ENCODE measurements around the gene RFFL.
A peak's percentile ranks its signal among the peaks of the same experiment; 100 is the strongest.
"Not testable (repeated sequence)": the region's sequence is repeated elsewhere in the genome, so short reads cannot be mapped to it uniquely, and the experiment has no call there.

Gene RFFL

DNA sequence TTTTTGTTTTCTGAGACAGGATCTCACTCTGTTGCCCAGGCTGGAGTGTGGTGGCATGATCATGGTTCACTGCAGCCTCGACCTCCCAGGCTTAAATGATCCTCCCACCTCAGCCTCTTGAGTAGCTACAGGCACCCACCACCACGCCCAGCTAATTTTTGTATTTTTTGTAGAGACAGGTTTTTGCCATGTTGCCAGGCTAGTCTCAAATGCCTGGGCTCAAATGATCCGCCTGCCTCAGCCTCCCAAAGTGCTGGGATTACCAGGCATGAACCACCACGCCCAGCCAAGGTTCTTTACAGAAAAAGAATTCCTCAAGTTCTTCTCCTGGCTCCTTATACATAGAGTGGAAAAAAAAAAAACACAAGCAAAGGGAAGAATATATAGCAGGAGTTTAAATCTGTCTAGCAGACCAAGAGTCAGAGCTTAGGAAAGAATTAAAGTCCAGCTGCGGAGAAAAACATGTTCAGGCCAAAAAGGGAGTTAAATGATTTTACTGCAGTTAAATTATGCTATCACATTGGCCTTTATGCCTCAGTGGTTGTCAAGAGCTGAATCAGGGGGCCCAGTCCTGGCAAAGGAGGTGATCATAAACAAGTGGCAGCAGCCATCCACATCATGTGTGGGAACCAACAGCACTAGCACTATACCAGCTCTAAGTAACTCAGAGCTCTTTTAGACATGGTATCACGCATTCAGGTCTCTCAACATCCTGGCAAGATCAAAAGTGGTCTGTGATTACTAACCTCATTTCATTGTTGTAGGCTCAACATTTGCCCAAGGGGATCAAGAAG lies 43.9 kb downstream of the RFFL start:
- H3K4me3 ChIP-seq (ENCODE audit: low read depth, low read length), result no peak overlapping the region
- no peak for DNase-seq (ENCODE audit: low read depth)

GRCh38 chr17:35018814-35019213 lies 44.7 kb downstream of the RFFL start:
- no peak overlapping the region for H3K4me3 ChIP-seq (ENCODE audit: low read depth, low read length)
- DNase-seq (ENCODE audit: low read depth), result no peak

- no peak for DNase-seq (ENCODE audit: low read depth)
- no peak overlapping the region for H3K4me3 ChIP-seq (ENCODE audit: low read depth, low read length)
Measured at GRCh38 chr17:35017021-35017420, 46.5 kb downstream of the RFFL start.

- DNase-seq (ENCODE audit: low read depth), result no peak
Measured at GRCh38 chr17:35016369-35016768, 47.1 kb downstream of the RFFL start.

DNA sequence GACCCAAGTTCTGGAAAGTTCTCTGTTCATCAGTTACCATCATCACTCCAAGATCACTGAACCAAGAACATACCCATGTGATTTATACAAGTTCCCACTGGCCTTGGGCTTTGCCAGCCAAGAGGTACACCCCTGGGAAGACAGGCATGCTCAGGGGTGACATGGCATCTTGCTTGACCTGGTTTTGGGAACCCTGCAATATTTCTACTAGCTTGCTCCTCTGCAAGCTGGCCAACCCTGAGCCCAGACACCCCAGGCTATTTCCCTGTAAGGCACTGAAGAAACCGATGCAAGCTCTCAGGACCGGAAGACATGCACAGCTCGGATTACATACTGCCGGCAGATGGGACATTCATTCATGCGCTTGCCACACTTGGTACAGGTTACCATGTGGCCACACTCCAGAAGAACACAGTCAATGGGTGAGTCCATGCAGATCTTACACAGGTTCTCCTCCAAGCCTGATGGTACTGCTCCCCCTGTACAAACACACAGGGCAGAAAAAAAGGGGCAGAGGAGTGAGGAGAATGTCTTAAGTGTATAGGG lies 51.8 kb downstream of the RFFL start:
- H3K4me3 ChIP-seq (ENCODE audit: low read depth, low read length), result no peak overlapping the region
- no peak for DNase-seq (ENCODE audit: low read depth)

More at GRCh38 chr17:35016369-35016768, 47.1 kb downstream of the RFFL start:
- H3K4me3 ChIP-seq (ENCODE audit: low read depth, low read length), result no peak overlapping the region

- H3K4me3 ChIP-seq (ENCODE audit: low read depth, low read length), result no peak overlapping the region
- DNase-seq (ENCODE audit: low read depth), result no peak
Measured at GRCh38 chr17:35010093-35010492, 53.4 kb downstream of the RFFL start.

- DNase-seq (ENCODE audit: low read depth), result no peak
- no peak overlapping the region for H3K4me3 ChIP-seq (ENCODE audit: low read depth, low read length)
Measured at GRCh38 chr17:35006961-35007360, 56.5 kb downstream of the RFFL start.

DNA sequence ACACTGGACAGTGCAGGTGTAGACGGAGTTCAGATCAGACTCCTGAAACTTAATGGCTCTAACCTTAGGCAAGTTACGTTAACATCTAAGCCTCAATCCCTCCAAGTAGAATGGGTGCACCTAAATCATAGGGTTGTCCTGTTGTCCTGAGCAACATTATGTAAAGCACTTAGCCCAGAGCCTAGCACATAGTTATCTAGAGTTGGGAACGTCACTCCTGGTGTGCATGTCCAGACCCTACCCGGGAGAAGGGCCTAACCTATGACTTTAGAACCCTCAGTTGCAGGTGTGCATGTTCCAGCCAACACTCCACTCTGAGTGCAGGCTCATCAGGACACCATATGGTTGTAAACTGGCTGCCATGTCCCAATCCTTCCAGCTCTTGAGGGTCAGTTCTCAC lies 57.2 kb downstream of the RFFL start:
- no peak overlapping the region for H3K4me3 ChIP-seq (ENCODE audit: low read depth, low read length)
- no peak for DNase-seq (ENCODE audit: low read depth)

- no peak for DNase-seq (ENCODE audit: low read depth)
- no peak overlapping the region for H3K4me3 ChIP-seq (ENCODE audit: low read depth, low read length)
Measured at GRCh38 chr17:35003778-35004177, 59.7 kb downstream of the RFFL start.

GRCh38 chr17:35002876-35003551 lies 60.5 kb downstream of the RFFL start:
- DNase-seq (ENCODE audit: low read depth), result no peak

GRCh38 chr17:35001549-35001948 lies 62.0 kb downstream of the RFFL start:
- DNase-seq (ENCODE audit: low read depth), result no peak

More at GRCh38 chr17:35002876-35003551, 60.5 kb downstream of the RFFL start:
- H3K4me3 ChIP-seq (ENCODE audit: low read depth, low read length), result no peak overlapping the region

DNA sequence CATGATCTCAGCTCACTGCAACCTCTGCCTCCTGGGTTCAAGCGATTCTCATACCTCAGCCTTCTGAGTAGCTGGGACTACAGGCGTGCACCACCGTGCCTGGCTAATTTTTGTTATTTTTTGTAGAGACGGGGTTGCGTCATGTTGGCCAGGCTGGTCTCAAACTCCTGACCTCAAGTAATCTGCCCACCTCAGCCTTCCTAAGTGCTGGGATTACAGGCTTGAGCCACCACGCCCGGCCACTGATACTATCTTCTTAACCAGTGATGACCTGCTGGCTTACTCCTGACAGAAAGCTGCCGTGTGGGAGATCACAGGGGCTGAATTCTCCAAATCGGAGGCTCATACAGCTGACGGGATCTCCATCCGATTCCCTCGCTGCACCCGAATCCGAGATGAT lies 62.5 kb downstream of the RFFL start:
- not testable (repeated sequence) for DNase-seq (ENCODE audit: low read depth); H3K4me3 ChIP-seq (ENCODE audit: low read depth, low read length)

More at GRCh38 chr17:35001549-35001948, 62.0 kb downstream of the RFFL start:
- no peak overlapping the region for H3K4me3 ChIP-seq (ENCODE audit: low read depth, low read length)

GRCh38 chr17:34999456-34999855 lies 64.1 kb downstream of the RFFL start:
- no peak overlapping the region for H3K4me3 ChIP-seq (ENCODE audit: low read depth, low read length)
- DNase-seq (ENCODE audit: low read depth), result no peak

DNA sequence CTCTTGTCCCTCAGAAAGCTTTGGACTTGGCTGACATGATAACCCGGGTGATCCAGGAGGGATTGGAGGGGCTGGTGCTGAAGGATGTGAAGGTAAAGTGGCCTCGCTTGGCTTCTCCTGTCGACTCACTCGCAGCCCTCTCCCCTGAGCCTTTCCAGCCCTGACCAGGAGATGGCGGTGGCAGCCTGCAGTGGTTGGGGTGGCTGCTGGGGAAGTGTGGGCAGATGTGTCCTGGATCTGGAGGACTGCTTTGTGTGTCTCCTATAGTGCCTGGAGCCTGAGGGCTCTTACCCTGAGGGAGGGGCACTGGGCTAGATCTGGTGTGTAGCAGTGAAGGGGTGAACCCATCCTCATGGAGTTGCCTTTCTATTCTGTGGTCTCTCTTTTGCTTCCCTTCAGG lies 65.3 kb downstream of the RFFL start:
- H3K4me3 ChIP-seq (ENCODE audit: low read depth, low read length), result no peak overlapping the region
- peak; percentile 32 for DNase-seq (ENCODE audit: low read depth)

GRCh38 chr17:34997355-34997862 lies 66.1 kb downstream of the RFFL start:
- DNase-seq (ENCODE audit: low read depth), result peak; percentile 68
- H3K4me3 ChIP-seq (ENCODE audit: low read depth, low read length), result no peak overlapping the region

GRCh38 chr17:34996422-34997285 lies 66.9 kb downstream of the RFFL start:
- no peak overlapping the region for H3K4me3 ChIP-seq (ENCODE audit: low read depth, low read length)
- no peak for DNase-seq (ENCODE audit: low read depth)

DNA sequence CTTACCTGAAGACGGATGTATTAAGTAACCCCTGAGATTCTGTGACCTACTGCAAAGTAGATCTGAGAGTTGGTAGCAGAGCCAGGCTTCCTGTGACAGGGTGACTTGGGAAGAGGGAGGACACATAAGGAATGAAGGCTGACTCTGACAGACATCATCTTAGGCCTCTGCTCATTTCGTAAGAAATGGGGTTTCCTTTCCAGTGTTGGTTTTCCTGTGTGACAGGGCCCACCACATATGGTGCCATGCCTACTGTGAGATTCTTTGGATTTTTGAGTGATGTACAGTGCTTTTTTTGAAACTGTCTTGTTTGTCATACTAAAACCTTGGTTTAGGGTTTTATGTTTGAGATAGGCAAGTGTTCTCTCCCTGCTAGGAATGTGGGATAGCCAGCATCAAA lies 70.5 kb downstream of the RFFL start:
- DNase-seq (ENCODE audit: low read depth), result no peak
- no peak overlapping the region for H3K4me3 ChIP-seq (ENCODE audit: low read depth, low read length)

GRCh38 chr17:34991606-34992005 lies 71.9 kb downstream of the RFFL start:
- no peak overlapping the region for H3K4me3 ChIP-seq (ENCODE audit: low read depth, low read length)
- DNase-seq (ENCODE audit: low read depth), result no peak

- H3K4me3 ChIP-seq (ENCODE audit: low read depth, low read length), result no peak overlapping the region
- DNase-seq (ENCODE audit: low read depth), result no peak
Measured at GRCh38 chr17:34990921-34991365, 72.6 kb downstream of the RFFL start.
